ENCODE data around the gene ERN1. TPM values are rescaled to one million over a fixed set of nuclear protein-coding genes. Genes with fewer than 3 reads are reported as not detected.

Gene ERN1
- total and polyA plus RNA-seq, 2 of the 13 experiments (the other 11 are each of a cell fraction or from before 2014, with no cell fraction given): 6.0 to 12.7 TPM

DNA sequence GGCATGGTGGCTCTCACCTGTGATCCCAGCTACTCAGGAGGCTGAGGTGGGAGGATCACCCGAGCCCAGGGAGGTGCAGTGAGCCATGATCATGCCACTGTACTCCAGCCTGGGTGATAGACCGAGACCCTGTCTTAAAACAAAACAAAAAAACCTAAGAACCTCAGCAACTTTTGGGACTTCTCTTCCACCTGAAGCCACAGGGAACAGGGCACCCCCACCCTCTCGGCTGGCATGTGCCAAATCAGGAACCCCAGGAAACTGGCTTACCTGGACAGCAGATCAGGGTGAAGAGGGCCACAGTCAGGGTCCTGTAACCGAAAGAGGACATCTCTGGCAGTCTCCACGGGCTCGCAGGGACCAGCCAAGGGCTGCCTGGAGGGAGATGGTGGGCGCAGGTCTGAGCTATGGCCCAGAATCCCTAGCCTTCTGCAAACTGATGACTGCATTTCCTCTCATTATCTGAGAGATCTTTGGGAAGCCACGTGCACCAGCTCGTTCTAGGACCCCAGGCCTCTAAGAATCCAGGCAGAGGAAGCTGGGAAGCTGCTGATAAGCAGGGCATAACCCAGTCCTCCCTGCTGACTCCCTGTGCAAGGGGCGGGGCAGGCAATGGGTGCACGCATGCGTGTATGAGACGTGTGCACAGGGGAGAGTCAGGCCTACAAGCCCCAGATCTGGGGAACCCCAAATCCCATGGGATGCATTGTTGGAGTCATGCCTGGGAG, 123.4 kb downstream of the ERN1 start (continued):
- TF ChIP-seq, protein P1, sequence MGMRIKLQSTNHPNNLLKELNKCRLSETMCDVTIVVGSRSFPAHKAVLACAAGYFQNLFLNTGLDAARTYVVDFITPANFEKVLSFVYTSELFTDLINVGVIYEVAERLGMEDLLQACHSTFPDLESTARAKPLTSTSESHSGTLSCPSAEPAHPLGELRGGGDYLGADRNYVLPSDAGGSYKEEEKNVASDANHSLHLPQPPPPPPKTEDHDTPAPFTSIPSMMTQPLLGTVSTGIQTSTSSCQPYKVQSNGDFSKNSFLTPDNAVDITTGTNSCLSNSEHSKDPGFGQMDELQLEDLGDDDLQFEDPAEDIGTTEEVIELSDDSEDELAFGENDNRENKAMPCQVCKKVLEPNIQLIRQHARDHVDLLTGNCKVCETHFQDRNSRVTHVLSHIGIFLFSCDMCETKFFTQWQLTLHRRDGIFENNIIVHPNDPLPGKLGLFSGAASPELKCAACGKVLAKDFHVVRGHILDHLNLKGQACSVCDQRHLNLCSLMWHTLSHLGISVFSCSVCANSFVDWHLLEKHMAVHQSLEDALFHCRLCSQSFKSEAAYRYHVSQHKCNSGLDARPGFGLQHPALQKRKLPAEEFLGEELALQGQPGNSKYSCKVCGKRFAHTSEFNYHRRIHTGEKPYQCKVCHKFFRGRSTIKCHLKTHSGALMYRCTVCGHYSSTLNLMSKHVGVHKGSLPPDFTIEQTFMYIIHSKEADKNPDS (CRISPR knock-in tag; IDR thresholded peaks at IDR 0.05): no peak
- no peak for TF ChIP-seq BRCA1 (CRISPR knock-in tag; IDR thresholded peaks at IDR 0.05)
- TF ChIP-seq SP5 (CRISPR knock-in tag; IDR thresholded peaks at IDR 0.05; ENCODE audit: borderline replicate concordance, low read depth): peak; percentile 71
- no peak for TF ChIP-seq ZNF879 (CRISPR knock-in tag; IDR thresholded peaks at IDR 0.05)
- no peak for TF ChIP-seq ZNF790 (CRISPR knock-in tag; IDR thresholded peaks at IDR 0.05; ENCODE audit: borderline replicate concordance)
- no peak for TF ChIP-seq ZNF10 (CRISPR knock-in tag; IDR thresholded peaks at IDR 0.05; ENCODE audit: borderline replicate concordance, low read depth)
- TF ChIP-seq ISX (CRISPR knock-in tag; conservative IDR thresholded peaks at IDR 0.05): no peak
- 0 out of 2 replicates have a peak, but pooled peaks have one; percentile 19 for TF ChIP-seq ZSCAN29 (CRISPR knock-in tag; conservative IDR thresholded peaks at IDR 0.05)
- TF ChIP-seq SAP130 (CRISPR knock-in tag; IDR thresholded peaks at IDR 0.05; ENCODE audit: low read depth): peak; percentile 71
- TF ChIP-seq ZNF263 (CRISPR knock-in tag; IDR thresholded peaks at IDR 0.05): peak; percentile 93
- no peak for TF ChIP-seq ZNF256 (CRISPR knock-in tag; conservative IDR thresholded peaks at IDR 0.05)
- TF ChIP-seq, protein P2, sequence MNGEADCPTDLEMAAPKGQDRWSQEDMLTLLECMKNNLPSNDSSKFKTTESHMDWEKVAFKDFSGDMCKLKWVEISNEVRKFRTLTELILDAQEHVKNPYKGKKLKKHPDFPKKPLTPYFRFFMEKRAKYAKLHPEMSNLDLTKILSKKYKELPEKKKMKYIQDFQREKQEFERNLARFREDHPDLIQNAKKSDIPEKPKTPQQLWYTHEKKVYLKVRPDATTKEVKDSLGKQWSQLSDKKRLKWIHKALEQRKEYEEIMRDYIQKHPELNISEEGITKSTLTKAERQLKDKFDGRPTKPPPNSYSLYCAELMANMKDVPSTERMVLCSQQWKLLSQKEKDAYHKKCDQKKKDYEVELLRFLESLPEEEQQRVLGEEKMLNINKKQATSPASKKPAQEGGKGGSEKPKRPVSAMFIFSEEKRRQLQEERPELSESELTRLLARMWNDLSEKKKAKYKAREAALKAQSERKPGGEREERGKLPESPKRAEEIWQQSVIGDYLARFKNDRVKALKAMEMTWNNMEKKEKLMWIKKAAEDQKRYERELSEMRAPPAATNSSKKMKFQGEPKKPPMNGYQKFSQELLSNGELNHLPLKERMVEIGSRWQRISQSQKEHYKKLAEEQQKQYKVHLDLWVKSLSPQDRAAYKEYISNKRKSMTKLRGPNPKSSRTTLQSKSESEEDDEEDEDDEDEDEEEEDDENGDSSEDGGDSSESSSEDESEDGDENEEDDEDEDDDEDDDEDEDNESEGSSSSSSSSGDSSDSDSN (CRISPR knock-in tag; IDR thresholded peaks at IDR 0.05): peak; percentile 24; the same call in 1 of the 2 replicates
- TF ChIP-seq, protein P3, sequence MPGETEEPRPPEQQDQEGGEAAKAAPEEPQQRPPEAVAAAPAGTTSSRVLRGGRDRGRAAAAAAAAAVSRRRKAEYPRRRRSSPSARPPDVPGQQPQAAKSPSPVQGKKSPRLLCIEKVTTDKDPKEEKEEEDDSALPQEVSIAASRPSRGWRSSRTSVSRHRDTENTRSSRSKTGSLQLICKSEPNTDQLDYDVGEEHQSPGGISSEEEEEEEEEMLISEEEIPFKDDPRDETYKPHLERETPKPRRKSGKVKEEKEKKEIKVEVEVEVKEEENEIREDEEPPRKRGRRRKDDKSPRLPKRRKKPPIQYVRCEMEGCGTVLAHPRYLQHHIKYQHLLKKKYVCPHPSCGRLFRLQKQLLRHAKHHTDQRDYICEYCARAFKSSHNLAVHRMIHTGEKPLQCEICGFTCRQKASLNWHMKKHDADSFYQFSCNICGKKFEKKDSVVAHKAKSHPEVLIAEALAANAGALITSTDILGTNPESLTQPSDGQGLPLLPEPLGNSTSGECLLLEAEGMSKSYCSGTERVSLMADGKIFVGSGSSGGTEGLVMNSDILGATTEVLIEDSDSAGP (CRISPR knock-in tag; IDR thresholded peaks at IDR 0.05; ENCODE audit: borderline replicate concordance): no peak
- TF ChIP-seq MTF1 (CRISPR knock-in tag; IDR thresholded peaks at IDR 0.05): peak; percentile 64; the same call in 1 of the 2 replicates
- TF ChIP-seq ATF1 (CRISPR knock-in tag; IDR thresholded peaks at IDR 0.05): no peak
- TF ChIP-seq, protein P4, sequence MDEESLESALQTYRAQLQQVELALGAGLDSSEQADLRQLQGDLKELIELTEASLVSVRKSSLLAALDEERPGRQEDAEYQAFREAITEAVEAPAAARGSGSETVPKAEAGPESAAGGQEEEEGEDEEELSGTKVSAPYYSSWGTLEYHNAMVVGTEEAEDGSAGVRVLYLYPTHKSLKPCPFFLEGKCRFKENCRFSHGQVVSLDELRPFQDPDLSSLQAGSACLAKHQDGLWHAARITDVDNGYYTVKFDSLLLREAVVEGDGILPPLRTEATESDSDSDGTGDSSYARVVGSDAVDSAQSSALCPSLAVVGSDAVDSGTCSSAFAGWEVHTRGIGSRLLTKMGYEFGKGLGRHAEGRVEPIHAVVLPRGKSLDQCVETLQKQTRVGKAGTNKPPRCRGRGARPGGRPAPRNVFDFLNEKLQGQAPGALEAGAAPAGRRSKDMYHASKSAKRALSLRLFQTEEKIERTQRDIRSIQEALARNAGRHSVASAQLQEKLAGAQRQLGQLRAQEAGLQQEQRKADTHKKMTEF (CRISPR knock-in tag; IDR thresholded peaks at IDR 0.05): 0 out of 2 replicates have a peak, but pooled peaks have one; percentile 20
- peak; percentile 42; the same call in 1 of the 2 replicates for TF ChIP-seq ZBTB7B (CRISPR knock-in tag; IDR thresholded peaks at IDR 0.05)
- no peak for TF ChIP-seq FOXK1 (CRISPR knock-in tag; IDR thresholded peaks at IDR 0.05; ENCODE audit: borderline replicate concordance, low read depth)
- no peak for TF ChIP-seq ZFP36 (IDR thresholded peaks at IDR 0.05; ENCODE audit: borderline replicate concordance, low read depth, low read length, partially characterized antibody)
- TF ChIP-seq SATB2 (CRISPR knock-in tag; IDR thresholded peaks at IDR 0.05): no peak
- TF ChIP-seq ZNF343 (CRISPR knock-in tag; IDR thresholded peaks at IDR 0.05): 0 out of 2 replicates have a peak, but pooled peaks have one; percentile 35
- TF ChIP-seq NFE2 (CRISPR knock-in tag; IDR thresholded peaks at IDR 0.05): no peak
- TF ChIP-seq ZNF441 (CRISPR knock-in tag; IDR thresholded peaks at IDR 0.05; ENCODE audit: borderline replicate concordance): 0 out of 2 replicates have a peak, but pooled peaks have one; percentile 3
- TF ChIP-seq KAT8 (CRISPR knock-in tag; IDR thresholded peaks at IDR 0.05): peak; percentile 17

All from HepG2 (cell line).